ENCODE results near the gene ATG5. TPM values are rescaled to one million over a fixed set of nuclear protein-coding genes. Genes with fewer than 3 reads are reported as not detected.

ATG5 gene
- total RNA-seq, 4 donors from 2014 or later, result 26.1 to 43.3 (median 30.6) TPM

GRCh38 chr6:106182455-106182854, 143.1 kb downstream of the ATG5 start:
- Histone ChIP-seq H3K4me3 (no peak overlapping the region), H3K9me3 (no peaks in the 10 kb centered on the region), H3K27me3 (no peaks in the 10 kb centered on the region), H3K36me3 (peaks cover 0 to 17% of the 10 kb centered on the region in 2 donors), H3K4me1 (no peaks in the 10 kb centered on the region), H3K27ac (no peak overlapping the region)
- no peak for ATAC-seq
- WGBS, 2 donors (ENCODE audit: low coverage in 1 of 2), result 90 to 91% methylated on average over 5 of the region's 5 CpGs
- TF ChIP-seq CTCF (IDR thresholded peaks at IDR 0.05) (no peak), POLR2A (IDR thresholded peaks at IDR 0.05) (no peak), POLR2AphosphoS5 (IDR thresholded peaks at IDR 0.05) (no peak), EP300 (IDR thresholded peaks at IDR 0.05) (no peak)

- 82 to 88% methylated on average over 3 of the region's 3 CpGs for WGBS, 2 donors (ENCODE audit: low coverage in 1 of 2)
- no peaks in the 10 kb centered on the region for H3K9me3 ChIP-seq
Measured at GRCh38 chr6:106181664-106182418, 143.7 kb downstream of the ATG5 start.

GRCh38 chr6:106180208-106180607, 145.4 kb downstream of the ATG5 start:
- H3K36me3 ChIP-seq, result peaks cover 0 to 1% of the 10 kb centered on the region in 2 donors
- no peak overlapping the region for H3K27ac ChIP-seq
- no peaks in the 10 kb centered on the region for H3K27me3 ChIP-seq
- H3K4me1 ChIP-seq, result no peaks in the 10 kb centered on the region
- TF ChIP-seq EP300 (IDR thresholded peaks at IDR 0.05) (no peak), POLR2A (IDR thresholded peaks at IDR 0.05) (no peak), POLR2AphosphoS5 (IDR thresholded peaks at IDR 0.05) (no peak), CTCF (IDR thresholded peaks at IDR 0.05) (no peak)
- no peaks in the 10 kb centered on the region for H3K9me3 ChIP-seq
- 85 to 100% methylated on average over 3 to 4 of the region's 4 CpGs for WGBS, 2 donors (ENCODE audit: low coverage in 1 of 2)
- ATAC-seq, result no peak
- H3K4me3 ChIP-seq, result no peak overlapping the region

More at GRCh38 chr6:106181664-106182418, 143.7 kb downstream of the ATG5 start:
- Histone ChIP-seq H3K4me1 (no peaks in the 10 kb centered on the region), H3K36me3 (peaks cover 0 to 17% of the 10 kb centered on the region in 2 donors), H3K27me3 (no peaks in the 10 kb centered on the region), H3K27ac (no peak overlapping the region), H3K4me3 (no peak overlapping the region)
- TF ChIP-seq EP300 (IDR thresholded peaks at IDR 0.05) (no peak), POLR2AphosphoS5 (IDR thresholded peaks at IDR 0.05) (no peak), POLR2A (IDR thresholded peaks at IDR 0.05) (no peak), CTCF (IDR thresholded peaks at IDR 0.05) (no peak)
- ATAC-seq, result no peak

- Histone ChIP-seq H3K27ac (no peak overlapping the region), H3K36me3 (no peaks in the 10 kb centered on the region), H3K9me3 (no peaks in the 10 kb centered on the region), H3K4me3 (no peak overlapping the region), H3K27me3 (no peaks in the 10 kb centered on the region), H3K4me1 (no peaks in the 10 kb centered on the region)
- no peak for TF ChIP-seq CTCF (IDR thresholded peaks at IDR 0.05)
- no peak for TF ChIP-seq POLR2A (IDR thresholded peaks at IDR 0.05)
- no peak for TF ChIP-seq POLR2AphosphoS5 (IDR thresholded peaks at IDR 0.05)
- ATAC-seq, result no peak
- 77 to 100% methylated on average over 1 to 3 of the region's 3 CpGs for WGBS, 2 donors (ENCODE audit: low coverage in 1 of 2)
Measured at GRCh38 chr6:106178900-106179299, 146.7 kb downstream of the ATG5 start.

- Histone ChIP-seq H3K9me3 (no peaks in the 10 kb centered on the region), H3K4me3 (no peak overlapping the region), H3K27ac (no peak overlapping the region), H3K27me3 (no peaks in the 10 kb centered on the region), H3K36me3 (no peaks in the 10 kb centered on the region), H3K4me1 (no peaks in the 10 kb centered on the region)
- no peak for ATAC-seq
- WGBS, 2 donors (ENCODE audit: low coverage in 1 of 2), result 34 to 48% methylated on average over 2 of the region's 2 CpGs
- TF ChIP-seq POLR2AphosphoS5 (IDR thresholded peaks at IDR 0.05) (no peak), EP300 (IDR thresholded peaks at IDR 0.05) (no peak), CTCF (IDR thresholded peaks at IDR 0.05) (no peak), POLR2A (IDR thresholded peaks at IDR 0.05) (no peak)
Measured at GRCh38 chr6:106177786-106178185, 147.8 kb downstream of the ATG5 start.
